Testis (tissue), 3 donors: ENCODE results near the gene CTDNEP1. TPM values are rescaled to one million over a fixed set of nuclear protein-coding genes. Genes with fewer than 3 reads are reported as not detected.
A peak's percentile ranks its signal among the peaks of the same experiment; 100 is the strongest.

Source experiments
- DNase-seq: peaks from one replicate; pipeline ENCODE4 v3.0.0-alpha.2; 2019
- H3K27ac ChIP-seq, 2 donors: fragments of 200-600 bp; sonication (generic); one replicate each; pipeline ENCODE4 v1.5.1; 2019
- H3K27me3 ChIP-seq: fragments of 200-600 bp; sonication (generic); one replicate; pipeline ENCODE4 v1.5.1; 2019
- H3K36me3 ChIP-seq: fragments of 200-600 bp; sonication (generic); one replicate; pipeline ENCODE4 v1.5.1; 2017; ENCODE audit warnings: low read depth; ENCODE audit errors: missing control alignments
- H3K4me1 ChIP-seq: fragments of 200-600 bp; sonication (generic); one replicate; pipeline ENCODE4 v1.5.1; 2019
- H3K4me3 ChIP-seq, 2 donors: fragments of 200-600 bp; sonication (generic); one replicate each; pipeline ENCODE4 v1.5.1; 2017 to 2019
- H3K9me3 ChIP-seq: fragments of 200-600 bp; sonication (generic); one replicate; pipeline ENCODE4 v1.5.1; 2017
- CTCF ChIP-seq, 3 experiments: fragments of 450-650 bp in 2 of 3; fragments of 200-600 bp in 1 of 3; sonication (generic) in 1 of 3; IDR thresholded peaks; one replicate each; pipeline ENCODE4 v1.5.1; 2016 to 2019; ENCODE audit warnings: antibody characterized with exemption in 3 of 3, mild to moderate bottlenecking in 2 of 3, moderate library complexity in 1 of 3
- POLR2A ChIP-seq: fragments of 450-650 bp; IDR thresholded peaks from one replicate; pipeline ENCODE4 v1.6.1; 2017; ENCODE audit warnings: antibody characterized with exemption, mild to moderate bottlenecking, moderate library complexity
- WGBS, 2 donors: methylation state at CpG; one replicate each; pipeline ENCODE4 v1.1.5; 2018; 5-methylcytosine and 5-hydroxymethylcytosine counted together
- intact Hi-C: fragments of 100-400 bp; cut with DNase I; formaldehyde crosslinking; loops from one replicate; pipeline ENCODE4 v1.15.1; 2023; ENCODE audit warnings: low total_unique reads
- polyA plus RNA-seq: library from polyadenylated mRNA; stranded (reverse); fragments of 350-450 nt; fragmentation: Illumina TruSeq; extraction: RNeasy Lipid Tissue Mini Kit (QIAGEN cat#74804); gene quantifications from one replicate; pipeline ENCODE4 v1.2.3, GENCODE V29; 2014; ENCODE audit warnings: low read depth, low replicate concordance; ENCODE audit not compliant: insufficient read depth
- total RNA-seq, 2 donors: library from RNA; depleted of rRNA; stranded (reverse); fragments of >200 nt; gene quantifications; one replicate each; pipeline ENCODE4 v1.2.3, GENCODE V29; 2016

The CTDNEP1 gene
- total and polyA plus RNA-seq, 3 donors from 2014 or later, result 86.4 to 138 (median 94.0) TPM

GRCh38 chr17:7240375-7240774 lies 11.2 kb downstream of the CTDNEP1 start:
- H3K36me3 ChIP-seq, result no peaks in the 10 kb centered on the region
- peaks cover 34% of the 10 kb centered on the region for H3K4me1 ChIP-seq
- TF ChIP-seq POLR2A (no peak), CTCF (IDR thresholded peaks at IDR 0.05) (no peak)
- no peak for DNase-seq
- intact Hi-C loops, result no loop called here
- peak overlapping the region; percentile 92 to 98 for H3K27ac ChIP-seq
- H3K9me3 ChIP-seq, result no peaks in the 10 kb centered on the region
- WGBS, 2 donors, result 56 to 58% methylated on average over 4 of the region's 4 CpGs
- no peak overlapping the region for H3K4me3 ChIP-seq
- no peaks in the 10 kb centered on the region for H3K27me3 ChIP-seq

- Histone ChIP-seq H3K9me3 (no peaks in the 10 kb centered on the region), H3K27me3 (no peaks in the 10 kb centered on the region), H3K36me3 (no peaks in the 10 kb centered on the region), H3K27ac (peak within 1 kb of the TSS; percentile 97 to 99), H3K4me1 (peaks cover 43% of the 10 kb centered on the region), H3K4me3 (peak within 1 kb of the TSS; percentile 84 to 99)
- intact Hi-C loops, result no loop called here
- TF ChIP-seq POLR2A (no peak), CTCF (IDR thresholded peaks at IDR 0.05) (peak in 2 of 3 experiments; percentile 51 to 58)
- 0 to 1% methylated on average over 65 of the region's 72 CpGs for WGBS, 2 donors
- DNase-seq, result peak; percentile 100
These were observed 12.2 kb downstream of the CTDNEP1 start, which contains the start of gene PHF23 for GRCh38 chr17:7239091-7240027. Gene PHF23, minus strand, starts transcription at chr17:7239457. Its CDS starts 178 bp downstream, at chr17:7239279.

GRCh38 chr17:7238420-7239090 lies 13.0 kb downstream of the CTDNEP1 start:
- DNase-seq, result no peak
- intact Hi-C loops, result no loop called here

GRCh38 chr17:7237761-7238419 lies 13.6 kb downstream of the CTDNEP1 start:
- Histone ChIP-seq H3K27me3 (no peaks in the 10 kb centered on the region), H3K36me3 (no peaks in the 10 kb centered on the region), H3K27ac (peak overlapping the region; percentile 97 to 99), H3K4me1 (peaks cover 48% of the 10 kb centered on the region), H3K9me3 (no peaks in the 10 kb centered on the region), H3K4me3 (peak overlapping the region; percentile 84 to 99)
- no peak for TF ChIP-seq CTCF (IDR thresholded peaks at IDR 0.05)
- no peak for TF ChIP-seq POLR2A
- peak; percentile 87 for DNase-seq
- 2% methylated on average over 13 to 58 of the region's 73 CpGs for WGBS, 2 donors
- intact Hi-C loops, result no loop called here

More at GRCh38 chr17:7238420-7239090, 13.0 kb downstream of the CTDNEP1 start:
- Histone ChIP-seq H3K36me3 (no peaks in the 10 kb centered on the region), H3K4me1 (peaks cover 41% of the 10 kb centered on the region), H3K9me3 (no peaks in the 10 kb centered on the region), H3K27me3 (no peaks in the 10 kb centered on the region), H3K27ac (peak overlapping the region; percentile 97 to 99), H3K4me3 (peak overlapping the region; percentile 84 to 99)
- no peak for TF ChIP-seq CTCF (IDR thresholded peaks at IDR 0.05)
- TF ChIP-seq POLR2A, result no peak
- WGBS, 2 donors, result 1% methylated on average over 27 to 36 of the region's 39 CpGs
